Subcutaneous adipose tissue (tissue), 4 donors: ENCODE measurements around the gene REEP5. TPM values are rescaled to one million over a fixed set of nuclear protein-coding genes. Genes with fewer than 3 reads are reported as not detected.

Experiments used
- total RNA-seq, 4 donors: library from RNA; depleted of rRNA; stranded (reverse); fragments of >200 nt; gene quantifications; one replicate each; pipeline ENCODE4 v1.1.0, GENCODE V29; 2016
- TF ChIP-seq, protein P1 (sequence below): fragments of 450-650 bp; IDR thresholded peaks from one replicate; pipeline ENCODE4 v1.5.1; 2016; ENCODE audit warnings: low read depth, mild to moderate bottlenecking, control low read depth, antibody characterized with exemption, moderate library complexity

REEP5 gene
- total RNA-seq, 4 donors from 2014 or later: 71.6 to 152 (median 110) TPM

DNA sequence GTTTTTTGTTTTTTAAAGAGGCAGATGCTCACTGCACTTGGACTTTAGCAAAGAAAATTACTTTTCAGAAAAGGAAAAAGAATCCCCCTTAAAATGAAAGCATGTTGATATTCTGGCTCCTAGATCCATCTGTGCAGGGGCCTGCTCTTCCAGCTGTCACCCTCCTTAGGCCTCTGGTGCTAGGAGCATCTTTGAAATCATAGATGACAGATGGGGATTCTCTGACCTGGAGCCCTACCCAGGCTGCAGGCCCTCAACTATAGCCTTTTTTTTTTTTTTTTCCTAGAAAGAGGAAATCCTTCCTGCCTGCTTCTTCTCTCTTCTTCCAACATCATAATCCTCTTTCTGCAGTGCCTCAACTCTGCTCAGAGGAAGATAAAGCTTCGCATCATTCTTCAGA lies 38.3 kb upstream of the REEP5 start:
- TF ChIP-seq, protein P1, sequence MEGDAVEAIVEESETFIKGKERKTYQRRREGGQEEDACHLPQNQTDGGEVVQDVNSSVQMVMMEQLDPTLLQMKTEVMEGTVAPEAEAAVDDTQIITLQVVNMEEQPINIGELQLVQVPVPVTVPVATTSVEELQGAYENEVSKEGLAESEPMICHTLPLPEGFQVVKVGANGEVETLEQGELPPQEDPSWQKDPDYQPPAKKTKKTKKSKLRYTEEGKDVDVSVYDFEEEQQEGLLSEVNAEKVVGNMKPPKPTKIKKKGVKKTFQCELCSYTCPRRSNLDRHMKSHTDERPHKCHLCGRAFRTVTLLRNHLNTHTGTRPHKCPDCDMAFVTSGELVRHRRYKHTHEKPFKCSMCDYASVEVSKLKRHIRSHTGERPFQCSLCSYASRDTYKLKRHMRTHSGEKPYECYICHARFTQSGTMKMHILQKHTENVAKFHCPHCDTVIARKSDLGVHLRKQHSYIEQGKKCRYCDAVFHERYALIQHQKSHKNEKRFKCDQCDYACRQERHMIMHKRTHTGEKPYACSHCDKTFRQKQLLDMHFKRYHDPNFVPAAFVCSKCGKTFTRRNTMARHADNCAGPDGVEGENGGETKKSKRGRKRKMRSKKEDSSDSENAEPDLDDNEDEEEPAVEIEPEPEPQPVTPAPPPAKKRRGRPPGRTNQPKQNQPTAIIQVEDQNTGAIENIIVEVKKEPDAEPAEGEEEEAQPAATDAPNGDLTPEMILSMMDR: no peak

DNA sequence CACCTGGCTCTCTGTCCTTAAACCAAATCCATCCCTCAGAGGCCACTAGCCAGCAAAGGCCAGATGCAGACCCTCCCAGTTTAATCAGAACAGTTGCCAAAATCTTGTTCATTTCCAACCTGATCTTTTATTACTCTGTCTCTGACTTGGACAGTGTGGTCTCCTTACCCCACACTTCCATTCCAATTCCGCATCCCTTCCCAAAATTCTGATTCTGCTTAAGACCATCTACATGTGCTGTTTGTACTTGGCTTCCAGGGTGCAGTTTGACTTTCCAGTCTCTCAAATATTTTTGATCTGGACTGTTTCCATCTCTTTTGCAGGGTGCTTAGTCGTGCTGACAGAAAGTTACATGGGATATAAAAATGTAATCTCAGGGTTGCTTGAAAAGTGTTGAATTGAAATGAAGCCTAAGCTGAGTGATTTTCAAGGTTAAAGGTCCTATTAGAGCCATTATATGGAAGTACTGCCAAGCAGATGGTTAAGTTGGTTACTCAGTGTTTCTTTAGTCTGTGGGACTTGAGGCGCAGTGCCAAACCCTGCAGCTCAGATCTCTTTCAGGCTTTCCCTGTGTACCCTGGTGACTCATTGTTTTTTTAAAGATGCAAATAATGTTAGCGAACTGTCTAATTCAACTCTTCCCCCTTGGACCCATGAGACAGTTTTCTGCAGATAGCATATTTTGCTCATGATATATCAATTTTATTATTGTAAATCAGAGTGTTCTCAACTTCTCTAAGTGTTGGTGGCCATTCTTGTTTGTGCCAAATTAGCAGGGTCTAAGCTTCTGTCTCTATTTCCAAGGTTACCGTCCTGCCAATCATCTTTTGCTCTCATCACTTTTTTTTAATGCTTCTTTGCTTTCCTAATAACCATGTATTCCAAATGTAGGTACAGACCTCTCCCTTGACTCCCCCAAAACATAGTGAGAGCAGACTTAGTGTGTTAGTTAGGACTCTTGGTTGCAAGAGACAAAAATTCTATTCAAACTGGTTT lies 36.4 kb upstream of the REEP5 start:
- TF ChIP-seq, protein P1: no peak

DNA sequence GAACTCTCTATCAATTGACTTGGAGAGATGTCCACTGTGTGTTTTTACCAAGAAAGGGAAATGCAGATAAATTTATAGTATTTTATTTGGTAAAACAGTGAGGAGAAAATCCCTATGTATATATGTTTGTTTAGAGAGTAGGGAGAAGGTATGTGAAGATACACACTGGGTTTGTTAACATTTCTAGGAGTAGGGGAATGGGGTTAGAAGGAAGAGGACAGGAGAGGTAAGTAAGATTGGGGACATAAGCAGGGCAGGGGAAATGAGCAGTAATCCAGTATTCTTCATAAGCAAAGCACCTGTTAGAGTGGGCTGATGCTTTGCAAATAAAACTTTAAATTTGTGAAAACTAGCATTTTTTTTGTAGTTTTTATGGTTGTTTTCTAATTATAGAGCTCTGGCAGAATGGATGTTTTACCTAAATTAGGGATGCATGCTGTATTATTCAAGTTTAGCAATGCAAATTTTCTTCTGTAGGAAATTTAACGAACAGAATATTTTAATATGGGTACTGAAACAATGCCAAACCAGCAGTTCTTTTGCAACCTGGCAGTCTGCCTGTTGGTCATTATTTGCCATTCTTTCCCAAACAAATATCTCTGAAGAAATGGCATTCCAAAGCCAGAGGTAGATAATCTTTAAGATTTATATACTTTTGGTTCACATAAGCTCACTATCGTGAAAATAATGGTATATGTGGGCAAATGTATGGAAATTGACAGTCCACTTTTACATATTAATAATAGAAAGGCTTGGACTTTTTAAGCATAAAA lies 35.2 kb upstream of the REEP5 start:
- TF ChIP-seq, protein P1: no peak

DNA sequence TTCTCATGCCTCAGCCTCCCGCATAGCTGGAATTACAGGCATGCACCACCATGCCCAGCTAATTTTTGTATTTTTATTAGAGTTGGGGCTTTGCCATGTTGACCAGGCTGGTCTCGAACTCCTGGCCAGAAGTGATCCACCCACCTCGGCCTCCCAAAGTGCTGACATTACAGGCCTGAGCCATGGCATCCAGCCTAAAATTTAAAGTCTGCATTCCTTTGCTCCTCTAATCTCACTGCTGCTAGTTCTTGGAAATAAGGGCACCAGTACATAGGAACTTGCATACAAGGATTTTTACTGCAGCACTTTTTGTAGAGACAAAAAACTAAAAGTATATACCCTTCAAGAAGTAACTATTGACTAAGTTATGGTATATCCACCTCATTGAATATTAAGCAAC lies 34.6 kb upstream of the REEP5 start:
- TF ChIP-seq, protein P1: no peak

DNA sequence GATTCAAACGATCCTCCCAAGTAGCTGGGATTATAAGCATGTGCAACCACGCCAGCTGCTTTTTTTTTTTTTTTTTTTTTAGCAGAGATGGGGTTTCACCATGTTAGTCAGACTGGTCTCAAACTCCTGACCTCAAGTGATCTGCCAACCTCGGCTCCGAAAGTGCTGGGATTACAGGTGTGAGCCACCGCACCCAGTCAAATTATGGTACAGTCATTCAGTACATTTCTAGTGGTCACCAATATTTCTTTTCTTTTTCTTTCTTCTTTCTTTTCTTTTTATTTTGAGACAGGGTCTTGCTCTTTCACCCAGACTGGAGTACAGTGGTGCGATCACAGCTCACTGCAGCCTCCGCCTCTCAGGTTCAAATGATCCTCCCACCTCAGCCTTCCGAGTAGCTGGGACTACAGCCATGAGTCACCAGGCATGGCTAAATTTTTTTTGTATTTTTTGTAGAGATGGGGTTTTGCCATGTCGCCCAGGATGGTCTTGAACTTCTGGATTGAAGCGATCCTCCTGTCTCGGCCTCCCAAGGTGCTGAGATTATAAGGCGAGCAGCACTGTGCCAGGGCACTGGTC lies 29.2 kb upstream of the REEP5 start:
- TF ChIP-seq, protein P1: no peak

DNA sequence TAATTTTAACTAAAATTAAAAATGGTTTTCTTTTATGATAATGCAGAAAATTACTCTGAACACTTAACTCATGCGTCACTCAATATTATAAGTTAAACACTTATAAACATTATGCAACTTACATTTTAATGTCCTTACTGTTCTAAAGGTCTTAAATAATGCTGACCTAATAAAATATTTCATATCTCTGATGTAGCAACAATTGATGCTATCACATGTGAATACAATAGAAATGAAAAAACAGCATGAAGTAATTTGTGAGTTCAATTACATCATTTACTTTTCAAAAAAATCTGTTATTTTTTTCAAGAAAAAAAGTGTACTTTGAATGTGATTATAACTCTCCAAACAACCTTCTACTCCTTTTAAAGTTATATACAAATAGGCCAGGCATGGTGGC lies 26.4 kb upstream of the REEP5 start:
- TF ChIP-seq, protein P1: no peak

DNA sequence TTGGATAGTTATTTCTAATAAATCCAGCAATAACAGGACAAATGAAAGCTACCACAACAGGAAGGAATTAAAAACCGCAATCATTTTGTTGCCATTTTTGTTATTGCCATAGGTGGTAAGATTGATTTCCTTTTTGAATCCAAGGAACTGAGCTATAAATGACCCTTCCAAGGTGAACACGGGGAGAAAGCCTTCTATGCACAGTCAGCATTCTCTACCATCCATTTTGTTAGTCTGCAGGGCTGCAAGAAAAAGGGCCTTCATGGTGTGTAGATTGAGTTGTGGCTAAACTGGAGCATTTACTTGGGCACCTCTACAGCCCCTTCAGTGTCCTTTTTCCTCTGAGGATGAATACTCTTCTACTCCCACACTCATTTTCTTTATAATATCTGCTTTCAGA lies 18.6 kb upstream of the REEP5 start:
- TF ChIP-seq, protein P1: no peak
